ENCODE measurements around the gene GAK. TPM values are rescaled to one million over a fixed set of nuclear protein-coding genes. Genes with fewer than 3 reads are reported as not detected.

Gene GAK
- total RNA-seq, 4 donors from 2014 or later = 50.6 to 1,098 (median 104) TPM

DNA sequence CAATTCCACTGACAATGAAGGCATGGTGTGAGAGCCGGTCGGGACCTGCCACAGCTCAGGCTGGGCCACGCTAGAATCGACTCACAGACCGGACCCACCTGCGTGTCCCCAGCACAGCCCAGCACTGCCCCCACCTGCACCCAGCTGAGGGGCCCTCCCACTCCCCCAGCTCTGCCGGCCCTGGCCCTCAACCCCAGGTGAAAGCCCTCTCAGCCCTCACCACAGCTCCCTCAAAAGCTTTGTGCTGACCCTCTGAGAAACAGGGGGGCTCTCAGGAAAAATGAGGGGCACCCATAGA, 25.1 kb downstream of the GAK start:
- no peak overlapping the region for H3K4me3 ChIP-seq
- no peak overlapping the region for H3K27ac ChIP-seq
- TF ChIP-seq POLR2A (IDR thresholded peaks at IDR 0.05) = no peak
- TF ChIP-seq, protein P1, sequence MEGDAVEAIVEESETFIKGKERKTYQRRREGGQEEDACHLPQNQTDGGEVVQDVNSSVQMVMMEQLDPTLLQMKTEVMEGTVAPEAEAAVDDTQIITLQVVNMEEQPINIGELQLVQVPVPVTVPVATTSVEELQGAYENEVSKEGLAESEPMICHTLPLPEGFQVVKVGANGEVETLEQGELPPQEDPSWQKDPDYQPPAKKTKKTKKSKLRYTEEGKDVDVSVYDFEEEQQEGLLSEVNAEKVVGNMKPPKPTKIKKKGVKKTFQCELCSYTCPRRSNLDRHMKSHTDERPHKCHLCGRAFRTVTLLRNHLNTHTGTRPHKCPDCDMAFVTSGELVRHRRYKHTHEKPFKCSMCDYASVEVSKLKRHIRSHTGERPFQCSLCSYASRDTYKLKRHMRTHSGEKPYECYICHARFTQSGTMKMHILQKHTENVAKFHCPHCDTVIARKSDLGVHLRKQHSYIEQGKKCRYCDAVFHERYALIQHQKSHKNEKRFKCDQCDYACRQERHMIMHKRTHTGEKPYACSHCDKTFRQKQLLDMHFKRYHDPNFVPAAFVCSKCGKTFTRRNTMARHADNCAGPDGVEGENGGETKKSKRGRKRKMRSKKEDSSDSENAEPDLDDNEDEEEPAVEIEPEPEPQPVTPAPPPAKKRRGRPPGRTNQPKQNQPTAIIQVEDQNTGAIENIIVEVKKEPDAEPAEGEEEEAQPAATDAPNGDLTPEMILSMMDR (IDR thresholded peaks at IDR 0.05) = no peak
- intact Hi-C loops (cut with DNase I; ENCODE audit: low total_unique reads) = no loop called here
- no peak for DNase-seq
- no peaks in the 10 kb centered on the region for H3K36me3 ChIP-seq
- H3K27me3 ChIP-seq = no peaks in the 10 kb centered on the region
- no peaks in the 10 kb centered on the region for H3K9me3 ChIP-seq
- no peaks in the 10 kb centered on the region for H3K4me1 ChIP-seq

DNA sequence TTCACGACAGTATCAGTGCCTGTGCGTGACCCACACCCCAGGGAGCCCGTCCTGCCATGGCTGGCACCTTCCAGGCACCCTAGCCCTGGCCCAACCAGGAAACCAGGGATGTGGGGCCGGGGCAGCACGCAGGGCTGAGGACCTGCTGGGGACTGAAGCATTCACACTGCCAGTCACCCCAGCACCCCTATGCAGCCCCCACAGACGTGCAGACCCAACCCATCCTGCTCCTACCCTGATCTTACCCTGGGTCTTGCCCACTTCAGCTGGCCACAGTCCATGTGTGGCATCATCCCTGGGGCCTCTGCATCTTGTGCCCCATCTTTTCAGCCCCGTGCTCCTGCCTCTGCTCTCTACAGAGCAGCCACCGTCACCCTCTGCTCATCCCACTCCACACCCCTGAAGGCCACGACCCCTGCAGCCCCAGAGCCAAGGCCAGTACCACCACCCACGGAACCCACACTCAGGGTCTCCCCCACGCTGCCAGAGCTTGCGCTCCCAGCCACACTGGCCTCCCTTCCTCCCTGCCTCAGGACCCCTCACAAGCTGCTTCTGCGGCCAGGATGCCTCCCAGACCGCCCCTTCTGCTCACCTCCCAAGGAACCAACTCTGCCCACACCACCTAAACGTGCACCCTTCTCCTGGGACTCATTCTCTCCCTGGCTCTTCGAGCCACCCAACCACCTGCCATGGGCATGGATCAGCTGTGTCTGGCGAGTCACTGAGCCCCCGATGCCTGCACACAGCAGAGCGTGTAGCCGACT, 25.6 kb downstream of the GAK start:
- intact Hi-C loops (cut with DNase I; ENCODE audit: low total_unique reads) = no loop called here
- H3K27ac ChIP-seq = no peak overlapping the region
- DNase-seq = no peak
- H3K27me3 ChIP-seq = no peaks in the 10 kb centered on the region
- TF ChIP-seq POLR2A (IDR thresholded peaks at IDR 0.05) = no peak
- TF ChIP-seq, protein P1 (IDR thresholded peaks at IDR 0.05) = no peak
- H3K4me3 ChIP-seq = no peak overlapping the region
- no peaks in the 10 kb centered on the region for H3K9me3 ChIP-seq
- no peaks in the 10 kb centered on the region for H3K4me1 ChIP-seq
- no peaks in the 10 kb centered on the region for H3K36me3 ChIP-seq

DNA sequence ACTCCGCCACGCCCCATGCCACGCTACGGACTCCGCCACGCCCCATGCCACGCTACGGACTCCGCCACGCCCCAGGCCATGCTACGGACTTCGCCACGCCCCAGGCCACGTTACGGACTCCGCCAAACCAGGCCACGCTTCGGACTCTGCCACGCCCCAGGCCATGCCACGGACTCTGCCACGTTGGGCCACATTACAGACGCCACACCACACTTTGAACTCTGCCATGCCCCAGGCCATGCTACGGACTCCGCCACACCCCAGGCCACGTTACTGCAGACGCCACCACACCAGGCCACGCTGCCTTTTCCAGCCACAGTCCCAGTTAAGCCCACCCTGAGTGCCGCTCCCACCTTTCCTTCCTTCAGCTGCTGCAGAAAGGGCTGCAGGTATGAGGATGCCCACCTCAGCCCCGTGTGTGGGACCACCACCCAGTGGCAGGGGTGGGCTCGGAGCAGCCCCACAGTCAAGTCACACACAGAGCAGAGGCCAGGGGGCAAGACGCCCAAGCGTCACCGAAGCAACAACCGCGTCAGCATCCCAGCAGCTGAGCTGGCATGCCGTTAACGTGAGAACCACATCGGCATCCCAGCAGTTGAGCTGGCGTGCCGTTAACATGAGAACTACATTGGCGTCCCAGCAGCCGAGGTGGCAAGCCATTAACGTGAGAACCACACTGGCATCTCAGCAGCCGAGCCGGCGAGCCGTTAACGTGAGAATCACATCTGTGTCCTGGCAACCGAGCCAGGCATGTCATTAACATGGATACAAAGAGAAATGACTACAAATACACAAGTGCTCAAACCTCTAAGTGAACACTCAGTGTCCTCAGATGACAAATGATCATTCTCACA, 26.4 kb downstream of the GAK start:
- no peaks in the 10 kb centered on the region for H3K36me3 ChIP-seq
- TF ChIP-seq, protein P1 (IDR thresholded peaks at IDR 0.05) = no peak
- no peak for TF ChIP-seq POLR2A (IDR thresholded peaks at IDR 0.05)
- H3K27ac ChIP-seq = no peak overlapping the region
- intact Hi-C loops (cut with DNase I; ENCODE audit: low total_unique reads) = no loop called here
- no peak overlapping the region for H3K4me3 ChIP-seq
- no peaks in the 10 kb centered on the region for H3K4me1 ChIP-seq
- DNase-seq = no peak
- no peaks in the 10 kb centered on the region for H3K27me3 ChIP-seq
- no peaks in the 10 kb centered on the region for H3K9me3 ChIP-seq

DNA sequence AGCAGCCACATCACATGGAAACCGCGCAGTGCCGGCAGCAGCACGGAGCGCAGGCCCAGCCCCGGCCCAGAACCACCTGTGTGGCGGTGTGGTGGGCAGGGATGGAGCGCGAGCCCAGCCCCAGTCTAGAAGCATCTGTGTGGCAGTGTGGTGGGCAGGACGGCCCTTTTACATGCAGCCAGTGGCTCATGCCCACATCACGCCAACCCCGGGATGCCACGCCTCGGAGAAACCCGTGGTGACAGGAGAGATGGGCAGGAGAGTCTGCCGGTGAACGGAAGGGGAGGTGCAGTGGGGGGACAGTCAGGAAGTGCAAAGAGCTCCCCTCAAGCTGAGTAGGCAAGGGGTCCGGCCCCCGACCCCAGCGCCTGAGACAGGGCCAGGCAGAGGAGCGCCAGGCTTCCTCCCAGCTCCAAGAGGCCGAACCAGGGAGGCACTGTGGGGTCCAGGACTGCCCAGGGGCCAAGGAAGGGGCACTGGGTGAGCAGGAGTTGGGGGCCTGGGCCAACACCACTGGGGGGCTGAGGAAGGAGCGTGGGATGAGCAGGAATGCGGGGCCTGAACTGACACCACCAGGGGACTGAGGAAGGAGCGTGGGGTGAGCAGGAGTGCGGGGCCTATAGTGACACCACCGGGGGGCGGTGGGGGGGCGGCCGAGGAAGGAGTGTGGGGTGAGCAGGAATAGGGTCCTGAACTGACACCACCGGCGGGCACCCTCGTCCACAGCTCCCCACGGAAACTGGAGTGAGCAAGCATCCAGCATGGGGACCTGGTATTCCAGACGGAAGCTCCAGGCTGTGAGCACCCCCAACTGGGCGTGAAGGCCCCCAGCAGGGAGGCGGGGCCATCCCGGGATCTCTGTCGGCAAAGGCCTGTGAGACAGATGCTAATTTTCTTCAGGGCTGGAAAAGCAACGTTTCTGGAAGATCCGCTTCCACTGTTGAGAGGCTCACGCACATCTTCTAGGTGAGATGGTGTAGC, 28.8 kb downstream of the GAK start:
- Histone ChIP-seq H3K4me1 (no peaks in the 10 kb centered on the region), H3K27ac (no peak overlapping the region), H3K9me3 (no peaks in the 10 kb centered on the region), H3K36me3 (no peaks in the 10 kb centered on the region), H3K4me3 (no peak overlapping the region), H3K27me3 (no peaks in the 10 kb centered on the region)
- DNase-seq = no peak
- TF ChIP-seq, protein P1 (IDR thresholded peaks at IDR 0.05) = no peak
- TF ChIP-seq POLR2A (IDR thresholded peaks at IDR 0.05) = no peak
- intact Hi-C loops (cut with DNase I; ENCODE audit: low total_unique reads) = no loop called here
